Measurements from ENCODE around the gene TNNT3.

DNA sequence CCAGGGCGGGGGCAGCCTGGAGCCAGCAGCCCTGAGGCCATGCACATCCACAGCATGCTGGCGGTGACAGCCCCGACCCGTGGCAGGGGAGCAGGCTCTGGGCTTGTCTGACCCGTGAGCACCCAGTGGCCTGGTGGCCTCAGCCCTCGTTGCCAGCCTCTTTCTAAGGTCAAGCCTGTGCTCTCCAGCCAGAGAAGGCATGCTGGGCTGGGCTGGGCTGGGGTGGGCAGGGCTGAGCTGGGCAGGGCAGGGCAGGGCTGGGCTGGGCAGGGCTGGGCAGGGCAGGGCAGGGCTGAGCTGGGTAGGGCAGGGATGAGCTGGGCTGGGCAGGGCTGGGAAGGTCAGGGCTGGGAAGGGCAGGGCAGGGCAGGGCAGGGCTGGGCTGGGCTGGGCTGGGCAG lies 67.5 kb downstream of the TNNT3 start:
- no peak for TF ChIP-seq CTCF (IDR thresholded peaks at IDR 0.05; ENCODE audit: insufficient read depth, low read length, poor library complexity, severe bottlenecking)
- no peak for TF ChIP-seq EZH2phosphoT487 (conservative IDR thresholded peaks at IDR 0.05; ENCODE audit: low read length)

Data from SU-DHL-6 (cell line).